ENCODE results near the gene WDR89. TPM values are rescaled to one million over a fixed set of nuclear protein-coding genes. Genes with fewer than 3 reads are reported as not detected.

WDR89 gene
- total RNA-seq, 1 experiment from 2014 or later = 17.4 TPM

DNA sequence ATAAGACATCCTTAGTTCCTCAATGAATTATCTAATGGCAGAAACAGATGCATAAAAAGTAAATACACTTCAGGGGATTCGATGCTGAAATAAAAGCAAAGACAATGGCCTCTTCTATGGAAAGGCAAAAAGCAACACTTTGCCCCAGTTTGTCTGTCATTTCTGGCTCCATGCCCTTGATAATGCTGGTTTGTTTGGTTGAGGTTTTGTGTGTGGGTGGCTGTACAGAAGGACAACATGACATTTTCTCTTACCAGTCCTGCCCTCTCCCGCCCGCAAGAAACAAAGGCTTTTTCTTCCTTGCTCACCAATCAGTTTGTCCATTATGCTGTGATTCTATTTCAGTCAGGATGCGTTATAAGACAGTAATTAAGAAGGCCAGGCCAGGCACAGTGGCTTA lies 18.1 kb upstream of the WDR89 start:
- intact Hi-C loops (cut with micrococcal nuclease) = no loop called here
- Mint-ChIP-seq H3K27me3 (ENCODE audit: insufficient read depth, unreplicated experiment) (no peaks in the 10 kb centered on the region), H3K36me3 (ENCODE audit: insufficient read depth, unreplicated experiment) (peaks cover 10% of the 10 kb centered on the region), H3K4me1 (ENCODE audit: insufficient read depth, unreplicated experiment) (peaks cover 5% of the 10 kb centered on the region), H3K4me3 (ENCODE audit: unreplicated experiment) (no peak overlapping the region), H3K27ac (ENCODE audit: low read depth, unreplicated experiment) (no peak overlapping the region), H3K9me3 (ENCODE audit: unreplicated experiment) (no peaks in the 10 kb centered on the region)
- ChIA-PET POLR2A (interaction anchor here (2.1 kb wide), 1 partner anchor 18 kb away, joined by 6 read pairs; the partner anchor contains the start of gene WDR89), CTCF (interaction anchor here (0.6 to 1.0 kb wide), 2 partner anchors 9 to 1491 kb away, joined by 3 to 5 read pairs; no protein-coding TSS in a partner anchor)
- BruUV-seq (replicated peaks) = no TSS peak
- DNase-seq (ENCODE audit: unreplicated experiment) = no peak
- TF ChIP-seq, protein P1, sequence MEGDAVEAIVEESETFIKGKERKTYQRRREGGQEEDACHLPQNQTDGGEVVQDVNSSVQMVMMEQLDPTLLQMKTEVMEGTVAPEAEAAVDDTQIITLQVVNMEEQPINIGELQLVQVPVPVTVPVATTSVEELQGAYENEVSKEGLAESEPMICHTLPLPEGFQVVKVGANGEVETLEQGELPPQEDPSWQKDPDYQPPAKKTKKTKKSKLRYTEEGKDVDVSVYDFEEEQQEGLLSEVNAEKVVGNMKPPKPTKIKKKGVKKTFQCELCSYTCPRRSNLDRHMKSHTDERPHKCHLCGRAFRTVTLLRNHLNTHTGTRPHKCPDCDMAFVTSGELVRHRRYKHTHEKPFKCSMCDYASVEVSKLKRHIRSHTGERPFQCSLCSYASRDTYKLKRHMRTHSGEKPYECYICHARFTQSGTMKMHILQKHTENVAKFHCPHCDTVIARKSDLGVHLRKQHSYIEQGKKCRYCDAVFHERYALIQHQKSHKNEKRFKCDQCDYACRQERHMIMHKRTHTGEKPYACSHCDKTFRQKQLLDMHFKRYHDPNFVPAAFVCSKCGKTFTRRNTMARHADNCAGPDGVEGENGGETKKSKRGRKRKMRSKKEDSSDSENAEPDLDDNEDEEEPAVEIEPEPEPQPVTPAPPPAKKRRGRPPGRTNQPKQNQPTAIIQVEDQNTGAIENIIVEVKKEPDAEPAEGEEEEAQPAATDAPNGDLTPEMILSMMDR (IDR thresholded peaks at IDR 0.05; ENCODE audit: unreplicated experiment) = no peak

- H3K27me3 Mint-ChIP-seq (ENCODE audit: insufficient read depth, unreplicated experiment) = no peaks in the 10 kb centered on the region
- intact Hi-C loops (cut with micrococcal nuclease) = no loop called here
- H3K36me3 Mint-ChIP-seq (ENCODE audit: insufficient read depth, unreplicated experiment) = no peaks in the 10 kb centered on the region
- H3K9me3 Mint-ChIP-seq (ENCODE audit: unreplicated experiment) = no peaks in the 10 kb centered on the region
- ChIA-PET POLR2A (no interaction called here), CTCF (interaction anchor here (0.7 kb wide), 1 partner anchor 22 kb away, joined by 4 read pairs; no protein-coding TSS in a partner anchor)
- H3K4me1 Mint-ChIP-seq (ENCODE audit: insufficient read depth, unreplicated experiment) = peaks cover 5% of the 10 kb centered on the region
- H3K4me3 Mint-ChIP-seq (ENCODE audit: unreplicated experiment) = no peak overlapping the region
- no TSS peak for BruUV-seq (replicated peaks)
- DNase-seq (ENCODE audit: unreplicated experiment) = no peak
- no peak overlapping the region for H3K27ac Mint-ChIP-seq (ENCODE audit: low read depth, unreplicated experiment)
- TF ChIP-seq, protein P1 (IDR thresholded peaks at IDR 0.05; ENCODE audit: unreplicated experiment) = no peak
These were observed 14.5 kb upstream of the WDR89 start for GRCh38 chr14:63656194-63656593.

- TF ChIP-seq, protein P1 (IDR thresholded peaks at IDR 0.05; ENCODE audit: unreplicated experiment) = no peak
- H3K27ac Mint-ChIP-seq (ENCODE audit: low read depth, unreplicated experiment) = no peak overlapping the region
These were observed 13.3 kb upstream of the WDR89 start for GRCh38 chr14:63654936-63655335.

DNA sequence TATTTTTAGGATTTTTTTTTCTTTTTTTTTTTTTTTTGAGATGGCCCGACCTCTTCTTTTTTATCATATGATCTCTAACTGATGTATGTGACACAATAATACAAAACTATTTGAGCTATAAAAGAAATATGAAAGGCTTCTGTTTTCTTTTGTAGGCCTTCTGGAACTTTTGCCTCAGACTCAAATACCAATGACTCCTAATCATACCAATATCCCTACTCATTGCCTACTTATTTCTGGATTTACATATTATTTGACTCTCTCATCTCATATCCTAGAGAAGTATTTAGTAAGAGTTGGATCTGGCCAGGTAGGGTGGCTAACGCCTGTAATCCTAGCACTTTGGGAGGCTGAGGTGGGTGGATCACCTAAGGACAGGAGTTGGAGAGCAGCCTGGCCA lies 12.7 kb upstream of the WDR89 start:
- H3K4me1 Mint-ChIP-seq (ENCODE audit: insufficient read depth, unreplicated experiment) = peaks cover 5% of the 10 kb centered on the region
- TF ChIP-seq, protein P1 (IDR thresholded peaks at IDR 0.05; ENCODE audit: unreplicated experiment) = no peak
- no peak overlapping the region for H3K4me3 Mint-ChIP-seq (ENCODE audit: unreplicated experiment)
- no peak overlapping the region for H3K27ac Mint-ChIP-seq (ENCODE audit: low read depth, unreplicated experiment)
- POLR2A ChIA-PET = interaction anchor here (1.1 to 1.9 kb wide), 2 partner anchors 10 to 13 kb away, joined by 5 to 7 read pairs; partner anchors contain the start of gene WDR89
- no peaks in the 10 kb centered on the region for H3K27me3 Mint-ChIP-seq (ENCODE audit: insufficient read depth, unreplicated experiment)
- H3K9me3 Mint-ChIP-seq (ENCODE audit: unreplicated experiment) = no peaks in the 10 kb centered on the region
- intact Hi-C loops (cut with micrococcal nuclease) = no loop called here
- DNase-seq (ENCODE audit: unreplicated experiment) = no peak
- BruUV-seq (replicated peaks) = no TSS peak
- no peaks in the 10 kb centered on the region for H3K36me3 Mint-ChIP-seq (ENCODE audit: insufficient read depth, unreplicated experiment)
- CTCF ChIA-PET = no interaction called here

More at GRCh38 chr14:63654936-63655335, 13.3 kb upstream of the WDR89 start:
- H3K9me3 Mint-ChIP-seq (ENCODE audit: unreplicated experiment) = no peaks in the 10 kb centered on the region
- H3K4me1 Mint-ChIP-seq (ENCODE audit: insufficient read depth, unreplicated experiment) = peaks cover 5% of the 10 kb centered on the region
- intact Hi-C loops (cut with micrococcal nuclease) = no loop called here
- no TSS peak for BruUV-seq (replicated peaks)
- no peaks in the 10 kb centered on the region for H3K36me3 Mint-ChIP-seq (ENCODE audit: insufficient read depth, unreplicated experiment)
- ChIA-PET CTCF (interaction anchor here (0.7 kb wide), 1 partner anchor 21 kb away, joined by 3 read pairs; no protein-coding TSS in a partner anchor), POLR2A (interaction anchor here (1.1 to 1.9 kb wide), 2 partner anchors 10 to 13 kb away, joined by 5 to 7 read pairs; partner anchors contain the start of gene WDR89)
- no peaks in the 10 kb centered on the region for H3K27me3 Mint-ChIP-seq (ENCODE audit: insufficient read depth, unreplicated experiment)
- no peak for DNase-seq (ENCODE audit: unreplicated experiment)
- H3K4me3 Mint-ChIP-seq (ENCODE audit: unreplicated experiment) = no peak overlapping the region

Data from MCF 10A (cell line).